ENCODE data around the gene SH2D4B. TPM values are rescaled to one million over a fixed set of nuclear protein-coding genes. Genes with fewer than 3 reads are reported as not detected.

Gene SH2D4B
- total and polyA plus RNA-seq, 8 donors: 0.09 to 0.37 (median 0.20) TPM

DNA sequence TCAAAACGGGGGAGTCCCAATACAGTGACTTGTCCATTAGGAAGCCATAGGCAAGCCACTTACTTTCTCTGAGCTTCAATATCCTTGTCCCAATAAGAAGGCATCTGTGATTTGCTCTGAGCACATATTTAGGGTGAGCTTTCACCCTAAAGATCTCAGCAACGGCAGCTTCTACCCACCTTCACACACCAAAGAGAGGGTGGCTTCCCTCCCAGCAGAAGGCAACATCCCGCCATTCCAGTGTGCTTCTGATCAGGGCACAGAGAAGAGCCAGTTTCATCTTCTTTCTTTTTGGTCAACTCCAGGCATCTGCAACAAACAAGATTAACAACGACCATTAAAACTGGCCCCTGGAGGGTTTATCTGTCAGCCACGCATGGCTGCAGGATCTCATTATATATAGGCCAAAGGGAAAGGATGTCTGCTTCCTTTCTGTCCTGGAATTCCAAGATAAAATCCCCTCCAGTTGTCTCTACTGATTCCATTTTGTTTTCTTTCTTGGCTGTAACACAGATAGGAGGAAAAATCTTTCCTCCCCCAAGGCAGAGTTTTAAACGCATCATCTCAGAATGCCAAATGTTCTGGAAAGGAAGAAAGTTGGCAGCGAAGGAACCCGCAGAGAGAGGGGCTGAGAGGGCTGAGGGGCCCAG lies 491 bp upstream of the SH2D4B start:
- Histone ChIP-seq H3K27ac (peak overlapping the region in 1 of 2 donors; percentile 87), H3K4me1 (peaks cover 0 to 24% of the 10 kb centered on the region in 2 donors), H3K27me3 (no peaks in the 10 kb centered on the region), H3K4me3 (no peak overlapping the region), H3K36me3 (no peaks in the 10 kb centered on the region), H3K9me3 (no peaks in the 10 kb centered on the region)
- intact Hi-C loops (cut with DNase I): no loop called here
- no peak for TF ChIP-seq CTCF (IDR thresholded peaks at IDR 0.05)
- ATAC-seq (no peak), DNase-seq (no peak)

GRCh38 chr10:80538481-80539185 lies 931 bp downstream of the SH2D4B start:
- Histone ChIP-seq H3K9me3 (no peaks in the 10 kb centered on the region), H3K4me1 (peaks cover 0 to 24% of the 10 kb centered on the region in 2 donors), H3K4me3 (no peak overlapping the region), H3K27ac (no peak overlapping the region), H3K27me3 (no peaks in the 10 kb centered on the region), H3K36me3 (no peaks in the 10 kb centered on the region)
- no peak for TF ChIP-seq CTCF (IDR thresholded peaks at IDR 0.05)
- ATAC-seq (no peak), DNase-seq (no peak)
- intact Hi-C loops (cut with DNase I): no loop called here

DNA sequence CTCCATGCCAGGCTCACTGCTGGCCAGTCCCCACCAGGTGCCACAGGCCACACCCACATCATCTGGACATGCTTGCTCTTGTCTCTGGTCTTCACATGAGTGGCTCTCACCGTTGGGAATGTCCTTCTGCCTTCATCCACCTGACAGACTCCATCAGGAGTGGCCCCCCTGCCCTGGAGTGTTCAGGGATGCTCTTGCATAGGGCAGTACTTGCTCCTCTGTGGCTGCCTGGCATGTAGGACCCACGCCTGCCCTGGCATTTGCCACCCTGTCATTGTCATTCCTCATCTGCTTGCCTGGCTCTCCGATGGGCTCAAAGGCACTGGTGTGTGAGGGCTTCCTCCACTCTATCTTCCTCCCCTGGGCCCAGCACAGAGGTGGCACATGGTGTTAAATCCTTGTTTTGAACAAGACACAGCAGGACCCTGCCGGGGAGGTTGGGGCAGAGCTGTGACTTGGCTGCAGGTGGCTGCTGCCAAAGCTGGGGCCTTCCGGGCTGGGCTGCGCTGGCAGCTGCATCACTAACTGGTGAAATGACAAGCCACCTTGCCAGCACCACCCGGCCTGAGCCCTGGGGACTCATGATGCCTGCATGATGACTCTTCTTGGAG lies 1.8 kb downstream of the SH2D4B start:
- DNase-seq (peak in 1 of 4 donors; percentile 71), ATAC-seq (no peak)
- TF ChIP-seq CTCF (IDR thresholded peaks at IDR 0.05): no peak
- no peak overlapping the region for H3K27ac ChIP-seq
- no peaks in the 10 kb centered on the region for H3K36me3 ChIP-seq
- peaks cover 0 to 24% of the 10 kb centered on the region in 2 donors for H3K4me1 ChIP-seq
- H3K27me3 ChIP-seq: no peaks in the 10 kb centered on the region
- H3K4me3 ChIP-seq: no peak overlapping the region
- no peaks in the 10 kb centered on the region for H3K9me3 ChIP-seq
- intact Hi-C loops (cut with DNase I): no loop called here

DNA sequence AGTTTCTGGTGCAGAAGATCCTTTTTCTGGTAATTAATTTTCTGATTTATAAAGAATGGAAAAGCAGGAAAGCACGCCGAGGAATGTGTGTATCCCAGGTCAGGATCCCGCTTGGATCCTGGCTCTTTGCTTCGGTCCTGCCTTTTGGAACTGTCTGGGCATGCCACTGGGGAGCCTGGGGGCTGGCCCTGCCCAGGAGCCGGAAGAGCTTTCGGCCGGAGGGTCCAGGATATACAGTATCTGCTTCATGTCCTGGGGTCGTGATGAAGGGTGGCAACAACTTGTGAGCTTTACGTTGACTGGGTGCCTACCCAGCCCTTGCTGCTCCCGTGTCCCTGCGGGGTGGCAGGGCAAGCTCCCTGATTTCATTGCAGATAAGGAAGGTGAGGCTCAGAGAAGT lies 2.4 kb downstream of the SH2D4B start:
- Histone ChIP-seq H3K27me3 (no peaks in the 10 kb centered on the region), H3K9me3 (no peaks in the 10 kb centered on the region), H3K36me3 (no peaks in the 10 kb centered on the region), H3K4me3 (no peak overlapping the region), H3K4me1 (peaks cover 0 to 24% of the 10 kb centered on the region in 2 donors), H3K27ac (no peak overlapping the region)
- DNase-seq: peak in 1 of 4 donors; percentile 34
- no peak for TF ChIP-seq CTCF (IDR thresholded peaks at IDR 0.05)
- intact Hi-C loops (cut with DNase I): no loop called here
- no peak for ATAC-seq

GRCh38 chr10:80540618-80540980 lies 2.9 kb downstream of the SH2D4B start:
- peak in 1 of 4 donors; percentile 63 for DNase-seq
- intact Hi-C loops (cut with DNase I): no loop called here
- H3K9me3 ChIP-seq: no peaks in the 10 kb centered on the region
- no peaks in the 10 kb centered on the region for H3K27me3 ChIP-seq
- no peak for TF ChIP-seq CTCF (IDR thresholded peaks at IDR 0.05)
- ATAC-seq: peak; percentile 40
- H3K27ac ChIP-seq: peak overlapping the region; percentile 57 to 58
- H3K4me3 ChIP-seq: no peak overlapping the region
- H3K4me1 ChIP-seq: peaks cover 0 to 24% of the 10 kb centered on the region in 2 donors
- H3K36me3 ChIP-seq: no peaks in the 10 kb centered on the region

All from left lung (tissue), 10 donors.